Measurements from ENCODE around the gene HOXC13. TPM values are rescaled to one million over a fixed set of nuclear protein-coding genes. Genes with fewer than 3 reads are reported as not detected.

Gene HOXC13
- total and polyA plus RNA-seq, 8 donors: not detected

DNA sequence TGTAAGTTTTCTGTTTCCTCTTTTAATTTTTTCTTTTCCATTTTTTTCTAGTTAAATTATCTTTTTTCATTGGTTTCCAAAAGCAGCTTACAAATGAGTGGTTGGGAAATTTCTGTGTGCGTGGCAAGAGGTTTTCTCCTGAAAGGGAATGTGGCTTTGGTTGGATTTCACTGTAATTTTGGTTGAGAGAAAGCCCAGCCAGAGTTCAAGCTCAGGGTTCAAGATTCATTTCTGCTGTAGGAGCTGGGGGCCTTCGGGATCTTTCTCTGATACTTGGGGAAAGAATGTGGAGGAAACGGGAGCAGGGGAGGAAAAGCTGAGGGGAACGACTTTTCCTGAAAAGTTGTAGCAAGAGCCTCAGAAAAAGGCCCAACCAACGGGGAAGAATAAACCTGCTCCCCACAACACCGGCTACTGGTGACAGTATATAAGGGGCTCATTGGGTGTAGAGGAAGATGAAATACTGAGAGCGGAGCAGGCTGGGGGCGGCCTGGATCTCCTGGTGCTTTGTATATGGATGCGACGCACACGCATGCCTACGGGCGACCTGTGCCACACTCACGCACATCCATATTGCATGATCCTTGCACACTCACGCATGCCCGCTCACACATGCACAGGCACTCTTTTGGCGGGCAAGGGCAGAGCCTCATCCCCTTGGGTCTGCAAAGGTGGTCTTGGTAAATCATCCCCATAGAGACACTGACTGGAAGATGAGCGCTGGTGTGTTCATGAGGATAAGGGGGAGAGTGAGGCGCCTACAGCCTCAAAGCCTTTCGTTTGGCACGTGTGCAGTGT, 48.3 kb downstream of the HOXC13 start:
- intact Hi-C loops (cut with DNase I): no loop called here

DNA sequence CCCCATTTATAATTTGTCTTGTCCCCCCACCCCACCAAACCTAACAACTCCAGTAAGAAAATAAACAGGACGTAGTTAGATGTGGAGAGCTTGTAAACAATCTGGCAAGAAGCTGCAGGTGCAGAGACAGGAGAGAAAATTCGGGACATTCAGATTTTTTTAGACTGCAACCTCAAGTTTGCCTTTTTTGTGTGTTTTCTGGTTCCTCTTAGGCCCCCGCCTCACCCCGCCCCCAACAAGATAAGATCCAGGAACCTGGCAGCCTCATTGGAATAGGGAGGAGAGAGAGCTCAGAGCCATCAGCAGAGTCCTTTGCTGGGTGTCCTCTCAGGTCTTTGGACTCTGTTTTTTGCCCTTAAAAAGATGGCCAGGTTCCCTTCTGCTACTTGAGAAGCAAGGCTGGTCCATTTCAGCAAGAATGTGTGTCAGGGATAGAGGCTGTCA, 49.2 kb downstream of the HOXC13 start:
- no peaks in the 10 kb centered on the region for H3K9me3 ChIP-seq
- ATAC-seq (no peak), DNase-seq (no peak)
- peaks cover 3 to 20% of the 10 kb centered on the region in 2 donors for H3K4me1 ChIP-seq
- H3K36me3 ChIP-seq: no peaks in the 10 kb centered on the region
- H3K27ac ChIP-seq: no peak overlapping the region
- intact Hi-C loops (cut with DNase I): no loop called here
- TF ChIP-seq, protein P1, sequence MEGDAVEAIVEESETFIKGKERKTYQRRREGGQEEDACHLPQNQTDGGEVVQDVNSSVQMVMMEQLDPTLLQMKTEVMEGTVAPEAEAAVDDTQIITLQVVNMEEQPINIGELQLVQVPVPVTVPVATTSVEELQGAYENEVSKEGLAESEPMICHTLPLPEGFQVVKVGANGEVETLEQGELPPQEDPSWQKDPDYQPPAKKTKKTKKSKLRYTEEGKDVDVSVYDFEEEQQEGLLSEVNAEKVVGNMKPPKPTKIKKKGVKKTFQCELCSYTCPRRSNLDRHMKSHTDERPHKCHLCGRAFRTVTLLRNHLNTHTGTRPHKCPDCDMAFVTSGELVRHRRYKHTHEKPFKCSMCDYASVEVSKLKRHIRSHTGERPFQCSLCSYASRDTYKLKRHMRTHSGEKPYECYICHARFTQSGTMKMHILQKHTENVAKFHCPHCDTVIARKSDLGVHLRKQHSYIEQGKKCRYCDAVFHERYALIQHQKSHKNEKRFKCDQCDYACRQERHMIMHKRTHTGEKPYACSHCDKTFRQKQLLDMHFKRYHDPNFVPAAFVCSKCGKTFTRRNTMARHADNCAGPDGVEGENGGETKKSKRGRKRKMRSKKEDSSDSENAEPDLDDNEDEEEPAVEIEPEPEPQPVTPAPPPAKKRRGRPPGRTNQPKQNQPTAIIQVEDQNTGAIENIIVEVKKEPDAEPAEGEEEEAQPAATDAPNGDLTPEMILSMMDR (IDR thresholded peaks at IDR 0.05): no peak
- H3K27me3 ChIP-seq: peaks cover 97 to 100% of the 10 kb centered on the region in 2 donors
- no peak overlapping the region for H3K4me3 ChIP-seq

More for the DNA sequence above, 48.3 kb downstream of the HOXC13 start:
- peaks cover 3 to 20% of the 10 kb centered on the region in 2 donors for H3K4me1 ChIP-seq
- H3K27ac ChIP-seq: no peak overlapping the region
- ATAC-seq: no peak
- H3K4me3 ChIP-seq: no peak overlapping the region
- H3K36me3 ChIP-seq: no peaks in the 10 kb centered on the region
- H3K9me3 ChIP-seq: no peaks in the 10 kb centered on the region
- TF ChIP-seq, protein P1 (IDR thresholded peaks at IDR 0.05): no peak
- no peak for DNase-seq
- H3K27me3 ChIP-seq: peaks cover 97 to 100% of the 10 kb centered on the region in 2 donors

DNA sequence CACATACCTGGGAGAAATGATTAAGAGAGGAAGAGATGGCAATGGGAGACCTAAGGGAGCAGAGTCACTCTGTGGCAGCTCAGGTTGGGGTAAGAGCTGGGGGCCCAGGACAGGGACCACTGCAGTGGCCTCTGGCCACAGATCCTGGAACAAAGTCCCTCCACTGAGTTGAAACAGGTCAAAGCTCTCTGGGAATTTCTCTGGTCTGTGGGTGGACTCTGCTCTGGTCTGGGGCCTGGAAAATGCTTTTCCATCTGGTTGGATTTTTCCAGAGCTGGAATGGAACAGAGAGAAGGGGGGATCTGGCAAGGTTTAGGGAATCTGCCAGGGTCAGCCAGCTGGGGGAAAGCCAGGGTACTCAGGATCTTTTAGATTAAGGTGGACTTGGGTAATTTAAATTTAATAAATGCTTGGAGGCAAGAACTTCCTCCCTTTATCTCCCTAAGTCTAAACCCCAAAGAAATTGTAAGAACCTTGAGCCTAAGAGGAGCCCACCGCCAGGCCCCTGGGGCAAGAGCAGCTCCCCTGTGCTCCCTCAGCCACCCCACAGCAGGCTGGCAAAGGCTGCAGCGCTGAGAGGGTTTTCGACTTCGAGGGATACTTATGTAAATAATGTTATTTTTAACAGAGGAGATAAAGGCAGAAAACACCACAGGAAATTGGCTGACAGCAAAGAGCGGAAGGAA, 50.1 kb downstream of the HOXC13 start:
- H3K27me3 ChIP-seq: peaks cover 97 to 100% of the 10 kb centered on the region in 2 donors
- TF ChIP-seq, protein P1 (IDR thresholded peaks at IDR 0.05): no peak
- peaks cover 3 to 20% of the 10 kb centered on the region in 2 donors for H3K4me1 ChIP-seq
- intact Hi-C loops (cut with DNase I): no loop called here
- DNase-seq: no peak
- H3K36me3 ChIP-seq: no peaks in the 10 kb centered on the region
- H3K27ac ChIP-seq: no peak overlapping the region
- ATAC-seq: no peak
- H3K9me3 ChIP-seq: no peaks in the 10 kb centered on the region
- no peak overlapping the region for H3K4me3 ChIP-seq

DNA sequence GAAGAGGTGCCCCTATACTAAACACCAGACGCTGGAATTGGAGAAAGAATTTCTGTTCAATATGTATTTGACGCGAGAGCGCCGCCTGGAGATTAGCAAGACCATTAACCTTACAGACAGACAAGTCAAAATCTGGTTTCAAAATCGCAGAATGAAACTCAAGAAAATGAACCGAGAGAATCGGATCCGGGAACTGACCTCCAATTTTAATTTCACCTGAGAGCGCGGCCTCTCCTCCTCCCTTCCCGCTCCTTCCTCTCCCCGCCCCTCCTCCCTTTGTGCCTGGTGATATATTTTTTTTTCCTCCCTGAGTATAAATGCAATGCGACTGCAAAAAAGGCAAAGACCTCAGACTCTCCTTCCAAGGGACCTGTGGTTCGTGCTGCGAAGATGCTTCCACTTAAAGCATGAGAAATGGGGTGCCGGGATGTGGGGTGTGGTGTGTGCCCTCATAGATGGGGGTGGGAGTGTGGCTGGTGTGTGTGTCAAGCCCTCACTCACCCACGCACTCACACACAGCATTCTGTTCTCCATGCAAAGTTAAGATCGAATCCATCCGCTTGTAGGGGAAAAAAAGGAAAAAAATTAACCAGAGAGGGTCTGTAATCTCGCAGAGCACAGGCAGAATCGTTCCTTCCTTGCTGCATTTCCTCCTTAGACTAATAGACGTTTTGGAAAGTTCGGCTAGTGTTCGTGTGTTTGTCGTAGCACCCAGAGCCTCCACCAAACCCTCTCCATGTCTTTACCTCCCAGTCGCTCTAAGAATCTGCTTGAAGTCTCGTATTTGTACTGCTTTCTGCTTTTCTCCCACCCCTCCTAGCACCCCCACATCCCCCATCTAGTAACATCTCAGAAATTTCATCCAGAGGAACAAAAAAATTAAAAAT, 50.8 kb downstream of the HOXC13 start:
- Histone ChIP-seq H3K27ac (no peak overlapping the region), H3K36me3 (no peaks in the 10 kb centered on the region), H3K9me3 (no peaks in the 10 kb centered on the region), H3K4me1 (peaks cover 3 to 26% of the 10 kb centered on the region in 2 donors), H3K4me3 (no peak overlapping the region), H3K27me3 (peaks cover 97 to 100% of the 10 kb centered on the region in 2 donors)
- TF ChIP-seq, protein P1 (IDR thresholded peaks at IDR 0.05): peak in 1 of 2 donors; percentile 19
- peak in 1 of 4 donors; percentile 48 for DNase-seq
- intact Hi-C loops (cut with DNase I): no loop called here
- ATAC-seq: no peak

All from left lung (tissue), 10 donors.